HK-2 (cell line): Measurements from ENCODE around the gene GRIK4.

Experiments used
- DNase-seq: peaks from one replicate; pipeline ENCODE4 v3.0.0-alpha.2; 2018; ENCODE audit not compliant: unreplicated experiment

Gene GRIK4

DNA sequence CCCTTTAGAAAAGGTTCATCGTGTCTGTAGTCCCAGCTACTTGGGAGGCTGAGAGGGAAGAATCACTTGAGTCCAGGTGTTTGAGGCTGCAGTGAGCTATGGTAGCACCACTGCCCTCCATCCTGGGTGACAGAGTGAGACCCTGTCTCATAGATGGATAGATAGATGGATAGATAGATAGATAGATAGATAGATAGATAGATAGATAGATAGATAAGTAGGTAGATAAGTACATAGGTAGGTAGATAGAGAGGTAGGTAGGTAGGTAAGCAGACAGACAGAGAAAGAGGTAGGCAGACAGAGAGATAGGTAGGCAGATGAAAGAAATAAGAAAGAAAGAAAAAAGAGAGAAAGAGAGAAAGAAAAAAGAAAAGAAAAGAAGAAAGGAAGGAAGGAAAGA lies 156.4 kb downstream of the GRIK4 start:
- DNase-seq, result no peak

DNA sequence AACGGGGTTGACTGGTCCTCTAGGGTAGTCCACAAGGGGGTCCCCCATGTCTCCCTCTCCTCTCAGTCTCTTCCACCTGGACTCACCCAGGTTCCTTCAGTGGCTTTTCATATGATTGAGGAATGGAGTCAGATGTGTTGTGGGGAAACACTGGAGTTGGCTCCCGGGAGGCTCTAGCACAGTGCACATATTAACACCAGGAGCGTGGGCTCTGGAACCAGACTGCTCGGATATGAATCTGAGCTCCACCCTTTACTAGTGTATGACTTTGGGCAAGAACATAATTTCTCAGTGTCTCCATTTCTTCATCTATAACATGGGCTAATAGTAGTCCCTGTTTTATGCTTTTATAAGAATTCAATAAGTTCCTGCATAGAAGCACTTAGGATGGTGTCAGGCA lies 157.0 kb downstream of the GRIK4 start:
- no peak for DNase-seq

DNA sequence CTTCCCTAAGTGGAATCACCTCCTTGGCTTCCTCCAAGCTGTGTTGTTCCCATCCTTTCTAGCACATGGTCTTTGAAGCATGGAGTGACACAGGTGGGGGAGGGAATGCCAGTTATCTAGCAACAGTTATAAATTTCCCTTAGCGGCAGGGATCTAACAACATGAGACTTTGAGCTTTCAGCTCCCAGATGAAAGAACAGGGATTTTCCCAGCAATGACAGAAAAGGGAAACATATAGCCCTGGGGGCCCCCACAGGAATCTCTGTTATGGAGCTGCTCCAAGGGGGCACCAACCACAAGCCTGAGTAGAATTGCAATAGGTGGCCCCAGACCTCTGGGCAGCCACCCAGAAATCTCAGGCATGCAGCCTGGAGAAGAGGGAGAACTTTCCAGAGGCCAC lies 163.0 kb downstream of the GRIK4 start:
- DNase-seq, result peak; percentile 2

DNA sequence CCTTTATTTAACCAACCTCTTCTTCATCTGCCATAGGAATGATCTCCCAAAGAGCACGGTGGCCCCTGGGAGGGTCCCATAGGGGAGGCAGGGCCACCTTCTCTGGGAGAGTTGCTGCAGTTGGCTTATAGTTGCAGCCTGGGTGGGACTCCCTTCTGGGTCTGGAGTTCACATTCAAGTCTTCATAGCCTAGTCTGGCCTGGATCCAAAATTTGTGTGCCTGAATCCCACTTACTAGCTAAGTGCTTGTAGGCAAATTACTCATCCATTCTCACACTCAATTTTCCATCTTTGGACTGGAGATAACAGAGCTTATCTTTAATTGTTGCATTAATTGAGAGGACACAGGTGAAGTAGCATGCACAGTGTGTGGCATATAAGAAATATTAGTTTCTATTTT lies 163.6 kb downstream of the GRIK4 start:
- no peak for DNase-seq

DNA sequence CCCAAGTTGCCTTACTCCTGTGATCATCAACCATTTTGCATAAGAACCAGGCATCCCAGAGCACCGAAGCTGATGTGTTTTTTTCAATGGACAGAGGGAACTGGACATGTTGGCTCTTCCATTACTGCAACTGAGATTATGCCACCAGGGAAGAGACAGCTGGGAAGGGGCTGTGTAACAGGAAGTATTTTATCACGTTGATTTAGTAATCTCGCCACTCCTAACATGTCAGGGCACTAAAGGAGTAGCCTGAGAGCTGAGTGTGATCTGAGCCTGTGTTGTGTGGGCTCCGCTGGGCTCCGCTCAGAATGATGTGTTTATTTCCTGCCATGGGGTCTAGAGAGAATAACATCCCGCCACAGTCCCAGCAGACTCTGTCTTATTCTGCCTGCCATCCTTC lies 165.4 kb downstream of the GRIK4 start:
- DNase-seq, result no peak

DNA sequence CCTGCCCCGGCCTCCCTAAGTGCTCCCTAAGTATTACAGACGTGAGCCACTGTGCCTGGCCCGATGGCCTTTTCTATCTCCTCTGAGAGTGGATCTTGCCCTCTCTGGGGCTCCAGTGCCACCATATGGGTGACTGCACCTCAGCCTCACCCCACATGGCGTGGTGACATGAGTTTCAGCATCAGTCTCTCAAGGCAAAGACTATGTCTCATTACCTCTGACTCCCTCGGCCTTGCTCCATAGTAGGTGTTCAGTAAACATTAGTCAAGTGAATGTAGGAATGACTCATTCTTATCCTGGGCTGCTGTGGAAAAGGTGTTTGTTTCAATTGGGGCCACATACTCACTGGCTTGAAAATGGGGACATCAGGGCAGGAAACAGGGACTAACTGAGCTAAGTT lies 168.8 kb downstream of the GRIK4 start:
- DNase-seq, result no peak

DNA sequence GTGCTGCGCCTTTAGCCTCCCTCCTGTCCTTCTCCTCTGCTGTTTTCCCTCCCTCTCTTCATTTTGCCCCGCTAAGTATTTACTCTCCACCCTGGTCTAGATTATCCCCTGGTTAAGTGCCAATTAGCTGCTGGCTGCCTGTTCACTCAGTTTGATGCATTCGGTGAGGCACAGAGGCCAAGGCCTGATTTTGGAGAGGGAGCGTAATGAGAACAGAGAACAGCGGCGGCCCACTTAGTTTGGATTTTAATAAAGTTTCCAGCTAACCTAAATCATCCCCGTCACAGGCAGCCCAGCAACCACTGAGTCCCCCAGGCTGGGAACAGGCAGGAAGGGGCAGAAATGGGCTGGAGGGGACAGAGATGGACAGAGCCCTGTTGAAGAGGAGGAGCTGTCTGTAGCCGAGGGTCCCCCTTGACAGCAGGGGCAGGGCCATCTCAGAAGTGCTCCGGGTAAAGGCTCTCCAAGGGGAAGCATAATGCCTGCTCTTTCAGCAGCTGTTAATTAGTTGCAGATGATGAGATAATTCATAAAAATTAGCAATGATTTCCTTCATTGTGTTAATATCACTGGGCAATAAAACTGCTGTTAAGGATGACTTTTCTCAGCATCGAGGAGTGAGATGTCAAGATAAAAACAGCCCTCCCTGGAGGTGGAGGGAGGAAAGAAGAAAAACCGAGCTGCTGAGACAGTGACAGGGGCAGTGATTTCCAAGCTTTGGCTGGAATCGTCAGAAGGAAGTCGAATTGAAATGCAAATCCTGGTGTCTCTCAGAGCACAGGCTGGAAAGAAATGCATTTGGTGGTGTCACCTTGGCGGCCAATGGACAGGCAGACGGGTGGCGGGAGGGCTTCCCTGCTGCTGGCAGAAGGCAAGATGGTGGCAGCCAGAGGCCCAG lies 170.1 kb downstream of the GRIK4 start:
- no peak for DNase-seq

DNA sequence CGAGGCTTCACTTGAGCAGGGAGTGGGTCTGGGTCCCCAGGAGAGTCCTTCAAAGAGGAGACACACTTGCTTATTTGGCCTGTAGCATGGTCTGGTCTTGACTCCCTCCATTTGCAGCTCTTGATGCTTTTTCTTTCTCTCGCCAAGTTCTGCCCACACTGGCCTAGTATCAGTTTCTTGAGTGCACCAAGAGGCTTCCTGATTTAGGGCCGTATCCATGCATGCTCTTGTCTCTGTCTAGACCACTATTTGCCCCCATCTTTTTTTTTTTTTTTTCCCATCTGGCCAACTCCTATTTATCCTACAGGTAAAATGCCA lies 170.7 kb downstream of the GRIK4 start:
- DNase-seq, result no peak

DNA sequence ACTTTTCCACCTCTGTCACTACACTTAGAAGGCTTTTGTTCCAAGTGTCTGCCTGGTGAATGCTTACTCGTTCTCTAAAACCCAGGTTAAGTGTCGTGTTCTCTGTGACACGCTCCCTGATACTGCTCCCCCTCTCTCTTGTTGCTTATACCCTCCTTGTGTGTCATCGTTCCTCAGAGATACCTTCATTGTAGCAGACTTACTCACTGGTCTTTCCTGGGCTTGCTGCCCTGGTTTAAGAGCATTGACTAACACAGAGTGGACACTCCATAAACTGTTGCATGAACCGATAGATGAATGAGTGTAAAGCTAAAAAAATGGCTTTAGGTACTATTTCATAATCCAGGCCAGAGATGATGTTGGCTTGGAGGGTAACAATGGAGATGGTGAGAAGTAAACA lies 171.3 kb downstream of the GRIK4 start:
- no peak for DNase-seq

DNA sequence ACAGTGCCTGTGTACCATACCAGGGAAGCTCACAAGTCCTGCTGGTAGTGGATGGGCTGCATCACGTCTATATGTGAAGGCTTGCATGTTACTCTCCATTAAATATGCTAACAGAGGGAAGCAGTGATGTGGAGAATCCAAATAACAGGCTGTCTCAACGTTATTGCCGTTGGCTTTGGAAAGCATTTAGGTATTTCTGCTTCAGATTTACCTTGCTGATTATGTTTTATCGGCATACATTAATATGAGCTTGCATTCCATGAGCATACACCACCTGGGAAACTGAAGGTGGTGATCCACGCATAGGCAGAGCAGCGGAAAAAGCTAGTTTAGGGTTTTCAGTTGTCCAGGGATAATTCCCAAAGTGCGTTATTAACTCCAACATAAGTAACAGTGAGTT lies 175.0 kb downstream of the GRIK4 start:
- no peak for DNase-seq

DNA sequence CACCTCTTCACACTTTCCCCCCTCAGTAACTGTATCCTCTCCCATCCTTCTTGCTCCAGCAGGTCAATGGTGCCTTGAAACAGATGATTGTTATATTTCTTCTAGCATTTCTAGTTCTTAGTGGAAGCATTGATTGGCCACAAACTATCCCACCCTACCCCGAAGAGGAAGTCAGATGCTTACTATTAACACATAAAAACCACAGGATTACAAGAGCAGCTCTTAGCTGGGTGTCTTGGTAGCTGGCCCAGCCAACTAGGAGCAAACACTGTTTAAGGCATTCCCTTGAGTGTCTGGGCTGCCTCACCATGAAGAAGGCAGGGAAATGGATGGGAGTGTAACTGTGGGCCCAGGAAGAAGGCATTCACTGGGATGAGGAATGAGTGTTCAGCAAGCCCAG lies 176.6 kb downstream of the GRIK4 start:
- no peak for DNase-seq

DNA sequence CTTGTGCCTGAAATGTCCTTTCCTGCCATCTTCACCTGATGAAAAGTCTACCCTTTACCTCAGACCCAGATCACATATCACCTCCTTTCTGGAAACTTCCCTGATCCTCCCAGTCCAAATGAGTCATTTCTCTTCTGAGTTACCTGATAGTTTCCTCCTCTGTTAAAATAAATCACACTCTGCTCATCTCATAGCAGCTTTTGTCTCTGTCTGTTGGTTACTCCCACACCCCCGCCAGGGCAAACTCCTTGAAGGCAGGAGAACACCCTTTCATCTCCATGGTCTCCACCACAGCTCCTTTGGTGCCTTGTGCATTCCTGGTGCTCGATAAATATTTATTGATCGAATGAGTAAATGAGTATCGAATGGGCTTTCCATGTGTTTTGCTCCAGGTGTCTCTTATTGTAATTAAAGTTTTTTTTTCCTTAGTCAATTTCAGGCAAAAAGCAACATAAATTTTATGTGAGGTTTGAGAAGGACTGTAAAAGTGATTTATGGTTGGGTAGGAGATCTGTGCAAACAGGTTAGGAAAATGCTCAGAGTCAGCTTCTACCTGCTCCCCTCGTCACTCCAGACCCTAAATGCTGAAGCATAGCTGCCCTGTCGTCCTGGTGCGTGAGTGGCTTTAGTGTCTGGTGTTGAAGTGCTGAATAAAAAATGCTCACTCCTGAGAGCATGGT lies 178.2 kb downstream of the GRIK4 start:
- no peak for DNase-seq

DNA sequence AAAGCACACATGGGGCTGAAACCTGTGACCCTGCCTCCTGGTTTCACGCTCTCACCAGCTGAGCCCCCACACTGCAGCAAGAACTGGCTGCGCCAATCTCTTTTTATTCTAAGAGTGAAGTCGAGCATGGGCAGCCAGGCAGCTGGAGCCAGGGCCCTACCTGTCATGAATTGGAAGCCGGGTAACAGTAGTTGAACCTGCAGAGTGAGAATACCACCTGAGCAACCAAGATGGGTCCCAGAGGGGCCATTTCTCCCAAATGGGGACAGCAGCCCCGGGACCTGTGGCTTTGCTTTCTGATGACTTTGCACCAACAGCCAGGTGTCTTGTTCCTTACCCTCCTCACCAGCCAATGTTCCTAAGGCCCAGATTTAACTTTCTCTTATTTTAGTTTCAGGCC lies 178.9 kb downstream of the GRIK4 start:
- no peak for DNase-seq

DNA sequence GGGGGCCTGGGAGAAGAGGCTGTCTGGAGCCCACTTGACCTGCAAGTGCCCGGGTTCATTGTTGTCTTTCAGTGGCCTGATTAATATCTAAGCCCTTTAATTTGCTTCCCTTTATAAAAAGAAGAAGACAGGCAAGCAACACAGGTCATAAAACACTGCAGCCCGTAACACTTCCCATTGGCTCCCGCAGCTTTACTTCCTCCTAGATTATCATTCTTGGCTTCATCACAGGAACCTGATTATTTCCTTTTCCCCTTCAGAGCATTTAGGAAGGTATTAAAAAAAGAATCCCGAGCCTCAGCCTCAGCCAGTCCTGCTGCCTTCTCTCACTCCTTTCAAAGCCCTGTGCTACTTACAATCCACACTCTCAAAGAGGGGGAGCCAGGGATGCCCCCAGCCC lies 183.2 kb downstream of the GRIK4 start:
- DNase-seq, result no peak

DNA sequence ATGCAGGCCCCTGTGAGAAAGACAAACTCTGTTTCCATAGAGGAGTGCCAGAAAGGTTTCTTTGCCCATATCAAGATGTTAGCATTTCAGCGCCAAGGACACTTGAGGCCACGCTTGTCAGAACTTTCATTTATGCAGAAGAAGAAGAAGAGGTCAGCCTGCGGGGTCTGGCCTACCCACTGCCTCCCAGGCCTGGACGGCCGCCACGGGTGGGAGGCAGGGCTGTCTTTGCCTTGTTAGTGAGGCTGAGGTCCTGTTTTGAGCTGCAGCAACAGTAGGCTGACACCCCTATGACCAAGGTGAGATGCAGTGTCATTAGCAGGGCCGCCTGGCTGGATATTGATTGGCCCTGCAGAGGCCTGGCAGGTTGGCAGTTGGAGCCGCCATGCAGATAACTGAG lies 183.9 kb downstream of the GRIK4 start:
- DNase-seq, result no peak

DNA sequence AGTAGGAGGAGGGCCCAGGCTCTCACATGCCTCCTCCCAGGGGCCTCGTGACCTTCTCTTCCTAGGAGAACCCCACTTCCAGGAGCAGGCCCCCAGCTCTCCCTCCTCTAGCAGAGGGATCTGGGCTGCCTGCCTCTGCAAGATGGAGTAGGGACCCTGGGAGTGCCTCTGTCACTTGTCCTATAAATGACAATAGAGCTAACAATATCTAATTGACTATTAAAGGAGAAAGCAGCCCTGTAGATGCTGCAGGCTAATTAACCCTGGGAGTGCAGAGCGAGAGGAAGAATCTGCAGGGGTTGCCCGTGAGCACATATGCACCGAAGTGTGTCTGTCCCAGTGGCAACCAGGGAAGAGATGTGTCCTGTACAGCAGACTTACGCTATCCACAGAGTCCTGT lies 184.4 kb downstream of the GRIK4 start:
- no peak for DNase-seq

DNA sequence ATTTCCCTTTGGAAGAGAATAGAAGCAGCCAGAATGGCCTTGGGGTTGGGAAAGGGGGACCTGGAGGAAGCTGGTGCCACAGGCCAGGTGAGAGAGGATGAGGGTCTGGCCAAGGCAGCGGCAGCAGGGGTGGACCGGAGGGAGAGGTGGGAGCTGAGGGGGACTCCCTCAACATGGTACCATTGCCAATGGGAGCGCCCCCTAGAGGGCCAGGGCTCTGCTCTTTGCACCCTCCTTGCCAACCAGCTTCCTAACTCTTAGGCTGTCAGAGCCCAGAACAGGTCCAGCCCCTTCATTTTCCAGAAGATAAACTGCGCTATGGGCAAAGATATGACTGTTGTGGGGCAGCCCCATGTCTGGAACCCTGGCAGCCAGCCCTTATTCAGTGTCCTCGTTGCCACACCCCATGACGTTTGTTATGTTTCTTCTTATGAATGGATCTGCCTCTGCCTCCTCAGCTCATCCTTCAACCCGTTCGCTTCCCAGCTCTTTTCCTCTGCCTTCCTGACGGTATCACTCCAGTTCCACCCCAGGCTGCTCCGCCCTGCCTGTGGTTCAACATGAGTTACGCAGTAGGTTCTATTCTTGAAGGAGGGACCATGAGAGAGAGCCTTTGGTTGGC lies 185.2 kb downstream of the GRIK4 start:
- DNase-seq, result no peak

DNA sequence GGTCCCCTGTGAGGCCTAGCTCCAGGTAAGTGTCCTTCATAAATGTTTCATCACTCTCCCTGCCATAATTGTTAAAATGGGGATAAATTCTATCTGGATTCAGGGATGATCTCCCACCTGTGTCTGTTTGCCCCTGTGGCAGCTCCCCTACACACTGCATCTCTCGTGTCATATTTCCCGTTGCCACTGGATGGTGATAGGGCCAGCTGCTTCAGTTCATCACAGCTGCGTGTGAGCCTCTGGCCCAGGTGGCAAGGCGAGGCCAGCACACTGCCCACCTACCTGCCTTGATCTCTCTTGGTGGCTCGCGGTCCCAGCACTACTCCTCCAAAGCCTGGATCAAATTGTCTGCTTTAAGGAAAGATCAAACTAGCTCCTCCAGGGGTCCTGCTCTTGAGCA lies 187.4 kb downstream of the GRIK4 start:
- no peak for DNase-seq

DNA sequence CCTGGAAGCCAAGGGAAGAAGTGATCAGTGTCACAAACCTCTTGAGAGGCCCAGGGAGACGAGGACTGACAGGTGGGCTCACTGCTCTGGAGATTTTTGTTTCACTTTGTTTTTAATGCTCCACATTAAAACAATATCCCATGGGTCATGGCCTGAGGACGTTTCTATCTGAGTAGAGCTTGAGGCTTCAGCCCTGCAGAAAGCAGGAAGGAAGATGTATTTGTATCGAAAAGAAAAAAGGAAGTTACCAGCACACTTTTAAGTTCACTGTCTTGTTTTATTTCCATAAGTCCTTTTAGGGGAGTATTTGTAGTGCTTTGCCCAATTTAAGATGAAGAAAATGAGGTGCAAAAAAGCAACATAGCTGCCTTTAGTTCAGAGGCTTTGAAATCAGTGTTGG lies 191.1 kb downstream of the GRIK4 start:
- no peak for DNase-seq

DNA sequence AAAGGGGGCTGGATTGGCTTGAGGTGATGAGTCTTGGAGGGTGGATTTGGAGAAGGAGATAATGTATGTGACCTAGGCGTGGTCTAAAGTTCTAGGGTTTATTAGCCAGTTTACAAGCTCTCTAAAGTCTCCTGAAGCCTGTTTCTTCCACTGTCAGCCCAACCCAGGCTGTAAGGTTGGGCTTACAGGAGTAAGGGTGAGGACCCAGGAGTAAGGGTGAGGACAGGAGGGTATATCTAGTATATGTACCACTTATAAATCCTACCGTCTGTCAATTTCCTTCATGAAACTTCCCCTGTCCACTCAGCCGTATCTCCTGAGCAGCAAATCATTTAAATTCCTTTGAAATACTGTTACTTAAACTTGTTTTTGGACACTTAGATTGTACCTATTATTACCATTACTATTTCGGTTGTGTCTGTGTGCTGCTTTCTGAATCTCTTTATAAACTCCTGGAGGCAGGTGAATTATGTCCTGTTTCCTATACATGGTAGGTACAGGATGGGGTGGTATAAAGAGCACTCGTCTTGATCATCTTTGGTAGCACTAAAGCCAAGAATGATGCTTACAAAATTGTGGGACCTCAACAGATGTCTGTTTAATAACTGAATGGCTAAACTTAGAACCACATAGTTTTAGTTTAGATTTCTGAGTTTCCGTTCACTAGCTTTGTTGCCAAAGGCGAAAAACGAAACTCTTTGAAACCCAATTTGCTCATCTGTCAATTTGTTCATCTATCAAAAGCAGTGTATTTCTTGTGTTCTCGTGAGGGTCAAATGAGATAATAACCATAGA lies 192.0 kb downstream of the GRIK4 start:
- DNase-seq, result no peak

DNA sequence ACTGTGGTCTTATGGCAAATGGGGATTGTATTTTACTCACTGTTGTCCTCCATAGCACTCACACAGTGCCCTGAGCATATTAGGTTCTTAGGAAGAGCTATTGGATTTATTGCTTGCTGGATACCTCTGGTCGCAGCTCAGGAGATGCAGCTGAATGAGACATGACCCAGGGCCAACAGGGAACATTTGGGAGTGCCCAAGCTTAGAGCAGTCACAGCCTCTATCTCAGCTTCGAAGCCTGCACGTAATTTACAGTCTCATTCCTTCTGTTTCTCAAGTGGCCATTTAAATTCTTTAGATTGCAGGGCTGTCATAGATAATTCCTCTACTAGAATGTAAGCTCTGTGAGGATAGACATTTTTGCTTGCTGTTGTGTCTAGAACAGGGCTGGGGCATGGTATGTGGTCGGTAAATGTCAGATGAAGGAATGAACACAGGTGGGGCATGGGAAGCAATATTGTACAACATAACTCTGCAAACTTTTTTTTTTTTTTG lies 192.8 kb downstream of the GRIK4 start:
- DNase-seq, result no peak

DNA sequence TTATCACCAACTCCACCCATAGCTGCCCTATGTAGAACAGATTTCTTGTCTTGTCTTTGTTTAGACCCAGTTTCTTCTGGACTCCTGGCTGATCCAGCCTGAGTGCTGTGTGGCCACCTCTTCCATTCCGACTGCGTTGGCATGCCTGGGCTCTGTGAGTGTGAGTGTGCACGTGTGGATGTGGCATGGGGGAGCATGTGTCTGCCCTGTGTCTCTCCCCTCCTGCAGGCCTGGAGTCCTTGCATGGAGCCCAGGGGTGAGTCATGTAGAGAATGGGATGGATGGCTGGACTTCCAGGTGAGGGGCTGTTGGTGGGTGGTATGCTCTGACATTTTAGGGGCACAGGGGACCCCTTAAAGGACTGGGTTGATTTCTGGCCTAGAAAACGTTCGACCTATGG lies 194.7 kb downstream of the GRIK4 start:
- DNase-seq, result no peak
